ENCODE results near the gene SMG6.
"Not testable (repeated sequence)": the region's sequence is repeated elsewhere in the genome, so short reads cannot be mapped to it uniquely, and the experiment has no call there.

SMG6 gene

GRCh38 chr17:2227025-2227699, 76.4 kb downstream of the SMG6 start:
- DNase-seq = no peak

- no peak for DNase-seq
These were observed 80.0 kb downstream of the SMG6 start for GRCh38 chr17:2223617-2223927.

GRCh38 chr17:2222901-2223616, 80.5 kb downstream of the SMG6 start:
- peak; percentile 77 for DNase-seq

- DNase-seq = no peak
These were observed 81.3 kb downstream of the SMG6 start for GRCh38 chr17:2222301-2222700.

- DNase-seq = no peak
These were observed 85.2 kb downstream of the SMG6 start for GRCh38 chr17:2218426-2218825.

- DNase-seq = peak; percentile 68
These were observed 87.8 kb downstream of the SMG6 start for GRCh38 chr17:2215616-2216364.

- no peak for DNase-seq
These were observed 88.5 kb downstream of the SMG6 start for GRCh38 chr17:2214929-2215615.

- DNase-seq = no peak
These were observed 89.3 kb downstream of the SMG6 start for GRCh38 chr17:2214047-2214928.

- no peak for DNase-seq
These were observed 90.2 kb downstream of the SMG6 start for GRCh38 chr17:2213291-2213960.

- no peak for DNase-seq
These were observed 91.1 kb downstream of the SMG6 start for GRCh38 chr17:2212400-2212981.

- DNase-seq = no peak
These were observed 91.8 kb downstream of the SMG6 start for GRCh38 chr17:2211661-2212399.

GRCh38 chr17:2210726-2211125, 92.9 kb downstream of the SMG6 start:
- DNase-seq = no peak

GRCh38 chr17:2207815-2208515, 95.6 kb downstream of the SMG6 start:
- no peak for DNase-seq

GRCh38 chr17:2204393-2204792, 99.2 kb downstream of the SMG6 start:
- DNase-seq = no peak

- no peak for DNase-seq
These were observed 99.8 kb downstream of the SMG6 start for GRCh38 chr17:2203818-2204217.

GRCh38 chr17:2202996-2203575, 100.5 kb downstream of the SMG6 start:
- no peak for DNase-seq

- no peak for DNase-seq
These were observed 101.1 kb downstream of the SMG6 start for GRCh38 chr17:2202302-2202995.

- DNase-seq = not testable (repeated sequence)
These were observed 104.2 kb downstream of the SMG6 start for GRCh38 chr17:2199386-2199785.

- DNase-seq = no peak
These were observed 104.7 kb downstream of the SMG6 start for GRCh38 chr17:2198927-2199326.
